CD14-positive monocyte (primary cell): ENCODE measurements around the gene COL19A1. TPM values are rescaled to one million over a fixed set of nuclear protein-coding genes. Genes with fewer than 3 reads are reported as not detected.

Experiments used
- DNase-seq, 3 donors: peaks; one replicate each; pipeline ENCODE4 v3.0.0-alpha.2; 2011 to 2022
- H2AFZ ChIP-seq: 2 replicates; pipeline ENCODE4 v1.6.0; 2012; ENCODE audit warnings: mild to moderate bottlenecking, low read depth, low read length, inconsistent platforms; ENCODE audit not compliant: insufficient read depth, poor library complexity, severe bottlenecking
- H3K27ac ChIP-seq, 2 donors: 1 replicate in 1 of 2; 2 replicates in 1 of 2; pipeline ENCODE4 v1.5.1; 2012 to 2013; ENCODE audit warnings: low read length in 2 of 2, control low read depth in 1 of 2, inconsistent platforms in 1 of 2, low read depth in 1 of 2, mild to moderate bottlenecking in 1 of 2
- H3K27me3 ChIP-seq, 2 donors: one replicate each; pipeline versions ENCODE4 v1.6.0 to v1.6.1; 2011 to 2013; ENCODE audit warnings: low read length in 2 of 2; ENCODE audit not compliant: control insufficient read depth in 2 of 2, insufficient read depth in 2 of 2
- H3K36me3 ChIP-seq, 2 donors: replicated peaks in 1 of 2; 1 replicate in 1 of 2; 2 replicates in 1 of 2; pipeline versions ENCODE4 v1.5.1 to v1.6.1; 2012 to 2013; ENCODE audit warnings: low read length in 2 of 2, control low read depth in 1 of 2, inconsistent platforms in 1 of 2, mild to moderate bottlenecking in 1 of 2; ENCODE audit not compliant: insufficient read depth in 2 of 2, control insufficient read depth in 1 of 2
- H3K4me1 ChIP-seq, 2 donors: 1 replicate in 1 of 2; 2 replicates in 1 of 2; pipeline versions ENCODE4 v1.5.1 to v1.6.1; 2012 to 2013; ENCODE audit warnings: low read length in 2 of 2, control low read depth in 1 of 2, inconsistent platforms in 1 of 2, mild to moderate bottlenecking in 1 of 2, moderate library complexity in 1 of 2; ENCODE audit not compliant: insufficient read depth in 2 of 2, control insufficient read depth in 1 of 2
- H3K4me2 ChIP-seq: replicated peaks from 2 replicates; pipeline ENCODE3; 2012; ENCODE audit warnings: low read length, moderate library complexity, mild to moderate bottlenecking; ENCODE audit not compliant: poor library complexity, severe bottlenecking; ENCODE audit errors: extremely low read depth
- H3K4me3 ChIP-seq, 3 experiments: fragments of 200-600 bp in 1 of 3; sonication (generic) in 1 of 3; replicated peaks in 1 of 3; 1 replicate in 2 of 3; 2 replicates in 1 of 3; pipeline ENCODE4 v1.5.1; 2011 to 2013; ENCODE audit warnings: low read length in 3 of 3, mild to moderate bottlenecking in 3 of 3, control low read depth in 2 of 3, low read depth in 2 of 3, inconsistent platforms in 1 of 3, moderate library complexity in 1 of 3
- H3K79me2 ChIP-seq: 2 replicates; pipeline ENCODE4 v1.6.0; 2012; ENCODE audit warnings: mild to moderate bottlenecking, control low read depth, inconsistent platforms, low read length, moderate library complexity; ENCODE audit not compliant: insufficient read depth
- H3K9ac ChIP-seq: 2 replicates; pipeline ENCODE4 v1.6.0; 2017; ENCODE audit warnings: low read length, mild to moderate bottlenecking; ENCODE audit not compliant: insufficient read depth, poor library complexity, severe bottlenecking
- H3K9me3 ChIP-seq, 2 donors: replicated peaks in 1 of 2; 1 replicate in 1 of 2; 2 replicates in 1 of 2; pipeline versions ENCODE4 v1.5.1 to v1.6.1; 2012 to 2013; ENCODE audit warnings: low read length in 2 of 2, control low read depth in 1 of 2; ENCODE audit not compliant: control insufficient read depth in 1 of 2, insufficient read depth in 1 of 2
- H4K20me1 ChIP-seq: 2 replicates; pipeline ENCODE4 v1.6.0; 2012; ENCODE audit warnings: mild to moderate bottlenecking, low read length, control low read depth, moderate library complexity; ENCODE audit not compliant: insufficient read depth
- H3K27ac Mint-ChIP-seq, 7 donors: one replicate each; pipeline ENCODE4 v1.8.0; 2020; ENCODE audit warnings: mild to moderate bottlenecking in 7 of 7, mixed read lengths in 7 of 7, moderate library complexity in 6 of 7, inconsistent platforms in 2 of 7
- H3K27me3 Mint-ChIP-seq, 3 donors: one replicate each; pipeline ENCODE4 v1.8.0; 2021 to 2022; ENCODE audit warnings: low read depth in 3 of 3, mild to moderate bottlenecking in 3 of 3, mixed read lengths in 3 of 3, moderate library complexity in 3 of 3, inconsistent platforms in 1 of 3
- H3K36me3 Mint-ChIP-seq, 2 donors: one replicate each; pipeline ENCODE4 v1.8.0; 2020; ENCODE audit warnings: mixed read lengths in 2 of 2, inconsistent platforms in 1 of 2, mild to moderate bottlenecking in 1 of 2
- H3K4me1 Mint-ChIP-seq: one replicate; pipeline ENCODE4 v1.8.0; 2020; ENCODE audit warnings: mild to moderate bottlenecking, mixed read lengths
- H3K4me3 Mint-ChIP-seq, 2 donors: one replicate each; pipeline ENCODE4 v1.8.0; 2020; ENCODE audit warnings: mild to moderate bottlenecking in 2 of 2, mixed read lengths in 2 of 2, moderate library complexity in 1 of 2
- H3K9me3 Mint-ChIP-seq, 7 donors: one replicate each; pipeline ENCODE4 v1.8.0; 2020 to 2022; ENCODE audit warnings: mixed read lengths in 7 of 7, mild to moderate bottlenecking in 6 of 7, moderate library complexity in 6 of 7, inconsistent platforms in 2 of 7
- CTCF ChIP-seq: fragments of 200-600 bp; IDR thresholded peaks from one replicate; pipeline ENCODE4 v1.8.0; 2022; ENCODE audit warnings: antibody characterized with exemption, mild to moderate bottlenecking
- WGBS: methylation state at CpG from one replicate; pipeline ENCODE4 v1.1.5; 2013; ENCODE audit warnings: missing lambda C conversion rate; ENCODE audit not compliant: insufficient coverage; 5-methylcytosine and 5-hydroxymethylcytosine counted together
- intact Hi-C, 2 donors: fragments of 100-400 bp; cut with micrococcal nuclease; formaldehyde crosslinking; loops; one replicate each; pipeline versions ENCODE4 v1.15.0 to v1.15.1; 2023
- polyA plus RNA-seq, 3 donors: library from polyadenylated mRNA; depleted of rRNA in 1 of 3; unstranded in 2 of 3; stranded (reverse) in 1 of 3; fragments of 300-500 nt in 2 of 3; fragments of >200 nt in 1 of 3; fragmentation: Illumina TruSeq in 2 of 3; gene quantifications; 1 replicate in 2 of 3; 2 replicates in 1 of 3; pipeline ENCODE4 v1.2.3, GENCODE V29; 2012 to 2021

The COL19A1 gene
- polyA plus RNA-seq, 3 donors = not detected

- no peak overlapping the region for H3K4me2 ChIP-seq
- Mint-ChIP-seq H3K9me3 (peaks cover 0 to 4% (median 2%) of the 10 kb centered on the region in 7 donors), H3K4me1 (no peaks in the 10 kb centered on the region), H3K27me3 (peaks cover 0 to 1% (median 0%) of the 10 kb centered on the region in 3 donors), H3K27ac (no peak overlapping the region), H3K36me3 (no peaks in the 10 kb centered on the region), H3K4me3 (no peak overlapping the region)
- no peaks in the 10 kb centered on the region for H3K9me3 ChIP-seq
- H3K27ac ChIP-seq = no peak overlapping the region
- intact Hi-C loops = no loop called here
- TF ChIP-seq CTCF = no peak
- no peak overlapping the region for H3K4me3 ChIP-seq
- no peak overlapping the region for H3K9ac ChIP-seq
- H3K79me2 ChIP-seq = no peaks in the 10 kb centered on the region
- H3K36me3 ChIP-seq = no peaks in the 10 kb centered on the region
- H2AFZ ChIP-seq = no peak overlapping the region
- H3K27me3 ChIP-seq = no peaks in the 10 kb centered on the region
- H4K20me1 ChIP-seq = no peaks in the 10 kb centered on the region
- no peaks in the 10 kb centered on the region for H3K4me1 ChIP-seq
- WGBS = 100% methylated on average over 1 of the region's 3 CpGs
- no peak for DNase-seq
Observed at GRCh38 chr6:70045413-70045812, 179.1 kb downstream of the COL19A1 start.

DNA sequence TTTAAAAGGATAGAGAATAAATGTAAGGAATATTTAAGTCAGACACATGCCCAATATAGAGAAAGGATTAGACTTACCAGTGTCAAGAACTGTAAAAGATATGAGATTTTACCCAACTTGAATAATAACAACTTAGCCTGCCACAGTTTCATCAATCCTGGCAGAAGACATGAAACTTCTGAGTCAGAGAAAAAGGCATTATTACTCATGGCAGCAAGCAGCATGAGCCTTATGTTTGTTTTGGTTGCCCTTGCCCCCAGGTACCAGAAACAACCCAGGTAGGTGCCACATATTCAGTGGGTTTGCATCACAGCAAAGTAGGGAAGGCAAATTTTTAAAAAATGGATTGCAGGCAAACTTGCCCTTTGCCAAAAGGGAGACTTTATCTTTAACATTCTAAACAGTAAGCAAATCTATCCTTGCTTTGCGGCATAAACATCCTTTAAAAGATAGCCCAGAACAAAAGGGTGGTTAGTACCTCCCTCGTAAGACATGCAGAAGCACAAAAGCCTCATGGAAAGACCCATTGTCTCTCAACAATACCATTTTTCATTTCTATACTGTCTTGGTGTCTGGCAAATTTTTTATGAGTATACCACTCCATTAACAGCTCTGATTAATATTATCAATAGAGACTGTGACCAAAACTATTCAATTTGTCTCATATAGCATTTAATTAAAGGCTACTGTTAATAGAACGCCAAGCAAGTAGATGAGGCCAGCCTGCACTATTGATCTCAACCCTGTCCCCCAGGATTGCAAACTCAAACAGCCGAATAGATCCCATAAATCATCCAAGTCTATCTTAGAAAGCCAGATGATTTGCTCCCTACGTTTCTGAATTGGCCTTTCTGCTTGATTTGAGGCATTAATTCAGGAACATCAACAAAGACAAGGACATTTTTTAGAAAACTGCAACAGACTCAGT, 185.1 kb downstream of the COL19A1 start:
- no peaks in the 10 kb centered on the region for H3K4me1 ChIP-seq
- Mint-ChIP-seq H3K36me3 (no peaks in the 10 kb centered on the region), H3K27ac (no peak overlapping the region), H3K9me3 (peaks cover 0 to 1% (median 0%) of the 10 kb centered on the region in 7 donors), H3K27me3 (peaks cover 0 to 2% (median 0%) of the 10 kb centered on the region in 3 donors), H3K4me3 (no peak overlapping the region), H3K4me1 (no peaks in the 10 kb centered on the region)
- no peaks in the 10 kb centered on the region for H4K20me1 ChIP-seq
- H2AFZ ChIP-seq = no peak overlapping the region
- H3K9ac ChIP-seq = no peak overlapping the region
- no peaks in the 10 kb centered on the region for H3K27me3 ChIP-seq
- H3K79me2 ChIP-seq = no peaks in the 10 kb centered on the region
- H3K4me2 ChIP-seq = no peak overlapping the region
- no peak for TF ChIP-seq CTCF
- intact Hi-C loops = no loop called here
- no peaks in the 10 kb centered on the region for H3K9me3 ChIP-seq
- WGBS = 90% methylated on average over 4 of the region's 5 CpGs
- no peak for DNase-seq
- no peak overlapping the region for H3K4me3 ChIP-seq
- H3K36me3 ChIP-seq = no peaks in the 10 kb centered on the region
- no peak overlapping the region for H3K27ac ChIP-seq
